Right lobe of liver (tissue), 4 donors: ENCODE measurements around the gene DNASE1L3.

ENCODE experiments used
- POLR2A ChIP-seq: fragments of 450-650 bp; IDR thresholded peaks from one replicate; pipeline ENCODE4 v1.6.1; 2017; ENCODE audit warnings: antibody characterized with exemption, mild to moderate bottlenecking
- TF ChIP-seq, protein P1 (sequence below), 4 donors: fragments of 200-600 bp in 3 of 4; fragments of 450-650 bp in 1 of 4; IDR thresholded peaks; one replicate each; pipeline versions ENCODE4 v1.5.1 to v1.8.0; 2016 to 2022; ENCODE audit warnings: antibody characterized with exemption in 4 of 4, mild to moderate bottlenecking in 2 of 4
- donor health status: DM: no; HTN: no; CAD: no.
- donor health status: DM: no; HTN: no; CAD: no.
- donor health status: DM: no; HTN: yes; CAD: no.

DNA sequence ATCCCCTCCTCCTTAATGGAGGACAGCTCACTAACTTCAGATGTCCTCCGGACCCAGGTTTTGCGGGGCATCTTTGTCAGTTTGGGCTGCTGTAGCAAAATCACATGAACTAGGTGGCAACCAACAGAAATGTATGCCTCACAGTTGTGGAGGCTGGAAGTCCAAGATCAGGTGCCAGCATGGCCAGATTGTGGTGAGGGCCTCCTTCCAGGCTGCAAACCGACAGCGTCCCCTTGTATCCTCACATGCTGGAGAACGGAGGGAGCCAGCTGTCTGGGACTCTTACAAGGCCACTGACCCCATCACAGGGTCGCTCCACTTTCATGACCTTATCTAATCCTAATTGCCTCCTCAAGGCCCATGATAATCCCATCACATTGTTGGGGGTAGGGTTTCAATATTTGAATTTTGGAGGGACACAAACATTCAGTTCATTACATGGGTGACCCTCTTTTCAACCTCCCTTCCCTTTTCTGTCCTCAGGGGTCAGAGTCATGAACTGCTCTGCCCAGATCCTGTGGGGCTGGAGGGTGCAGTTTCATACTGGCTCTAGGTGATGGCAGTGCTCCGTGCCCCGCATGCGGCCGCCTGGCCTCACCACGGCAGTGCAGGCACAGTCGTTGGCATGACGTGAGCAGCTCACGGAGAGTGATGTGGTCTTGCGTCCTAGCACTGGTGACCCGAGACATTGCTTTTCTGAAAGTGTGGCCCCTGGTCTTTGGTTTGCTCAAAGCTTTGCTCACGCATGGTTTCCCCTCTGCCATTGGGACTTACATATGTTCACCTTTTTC is 58.4 kb downstream of the DNASE1L3 start:
- TF ChIP-seq, protein P1, sequence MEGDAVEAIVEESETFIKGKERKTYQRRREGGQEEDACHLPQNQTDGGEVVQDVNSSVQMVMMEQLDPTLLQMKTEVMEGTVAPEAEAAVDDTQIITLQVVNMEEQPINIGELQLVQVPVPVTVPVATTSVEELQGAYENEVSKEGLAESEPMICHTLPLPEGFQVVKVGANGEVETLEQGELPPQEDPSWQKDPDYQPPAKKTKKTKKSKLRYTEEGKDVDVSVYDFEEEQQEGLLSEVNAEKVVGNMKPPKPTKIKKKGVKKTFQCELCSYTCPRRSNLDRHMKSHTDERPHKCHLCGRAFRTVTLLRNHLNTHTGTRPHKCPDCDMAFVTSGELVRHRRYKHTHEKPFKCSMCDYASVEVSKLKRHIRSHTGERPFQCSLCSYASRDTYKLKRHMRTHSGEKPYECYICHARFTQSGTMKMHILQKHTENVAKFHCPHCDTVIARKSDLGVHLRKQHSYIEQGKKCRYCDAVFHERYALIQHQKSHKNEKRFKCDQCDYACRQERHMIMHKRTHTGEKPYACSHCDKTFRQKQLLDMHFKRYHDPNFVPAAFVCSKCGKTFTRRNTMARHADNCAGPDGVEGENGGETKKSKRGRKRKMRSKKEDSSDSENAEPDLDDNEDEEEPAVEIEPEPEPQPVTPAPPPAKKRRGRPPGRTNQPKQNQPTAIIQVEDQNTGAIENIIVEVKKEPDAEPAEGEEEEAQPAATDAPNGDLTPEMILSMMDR (IDR thresholded peaks at IDR 0.05), result no peak
- TF ChIP-seq POLR2A, result no peak
